SK-MEL-5 (cell line): ENCODE data around the gene IQGAP1. TPM values are rescaled to one million over a fixed set of nuclear protein-coding genes. Genes with fewer than 3 reads are reported as not detected.
"Not testable (repeated sequence)": the region's sequence is repeated elsewhere in the genome, so short reads cannot be mapped to it uniquely, and the experiment has no call there.

Source experiments
- DNase-seq: peaks from one replicate; pipeline ENCODE4 v3.0.0-alpha.2; 2016; ENCODE audit warnings: low read depth, low spot score
- in situ Hi-C: cut with HindIII; loops from 2 replicates; pipeline ENCODE4 v1.10.0; 2016; ENCODE audit warnings: low sequenced_read_pairs, high pct_unique_total_duplicates, low pct_unique_long_range_greater_than_20kb
- polyA plus RNA-seq, 2 experiments: library from polyadenylated mRNA; depleted of rRNA; stranded (reverse); fragments of >200 nt; gene quantifications; 2 replicates each; pipeline ENCODE4 v1.2.3, GENCODE V29; 2015
- total RNA-seq: library from RNA; depleted of rRNA; stranded (reverse); fragments of >200 nt; shearing (Covaris generic); gene quantifications from 2 replicates; pipeline ENCODE4 v1.2.3, GENCODE V29; 2014; rRNA removed

IQGAP1 gene
- 141 and 153 TPM in 2 replicates for total RNA-seq
- polyA plus RNA-seq (2015; cell fraction: cytosol; rRNA removed), result 87.7 and 139 TPM in 2 replicates
- polyA plus RNA-seq (2015; cell fraction: nucleus; rRNA removed), result 140 and 181 TPM in 2 replicates

- DNase-seq, result peak; percentile 97
- in situ Hi-C loops, result no loop called here
Measured at GRCh38 chr15:90387534-90388461, at the start of gene IQGAP1. TSS of gene IQGAP1 (plus strand) at chr15:90388242. CDS start at chr15:90388342, 100 bp downstream.

GRCh38 chr15:90338532-90338931, 49.5 kb upstream of the IQGAP1 start:
- in situ Hi-C loops, result no loop called here
- DNase-seq, result no peak

GRCh38 chr15:90340345-90340744, 47.7 kb upstream of the IQGAP1 start:
- in situ Hi-C loops, result no loop called here
- DNase-seq, result no peak

- no peak for DNase-seq
- in situ Hi-C loops, result no loop called here
Measured at GRCh38 chr15:90343302-90343790, 44.7 kb upstream of the IQGAP1 start.

GRCh38 chr15:90344662-90345061, 43.4 kb upstream of the IQGAP1 start:
- no peak for DNase-seq
- in situ Hi-C loops, result no loop called here

GRCh38 chr15:90345857-90346256, 42.2 kb upstream of the IQGAP1 start:
- DNase-seq, result peak; percentile 26
- in situ Hi-C loops, result no loop called here

- in situ Hi-C loops, result not testable (repeated sequence)
Measured at GRCh38 chr15:90347431-90348065, 40.5 kb upstream of the IQGAP1 start.

GRCh38 chr15:90348456-90348855, 39.6 kb upstream of the IQGAP1 start:
- no peak for DNase-seq
- in situ Hi-C loops, result no loop called here

More at GRCh38 chr15:90347431-90348065, 40.5 kb upstream of the IQGAP1 start:
- DNase-seq, result not testable (repeated sequence)

- DNase-seq, result no peak
- in situ Hi-C loops, result no loop called here
Measured at GRCh38 chr15:90349072-90349471, 39.0 kb upstream of the IQGAP1 start.

- no peak for DNase-seq
- in situ Hi-C loops, result no loop called here
Measured at GRCh38 chr15:90349821-90350220, 38.2 kb upstream of the IQGAP1 start.

GRCh38 chr15:90351479-90352106, 36.4 kb upstream of the IQGAP1 start:
- no peak for DNase-seq
- in situ Hi-C loops, result no loop called here

GRCh38 chr15:90352107-90352893, 35.7 kb upstream of the IQGAP1 start, which contains the start of gene ZNF774:
TSS of gene ZNF774 (plus strand) at chr15:90352284. CDS start at chr15:90354661, 2,377 bp downstream.
- DNase-seq, result peak; percentile 95
- in situ Hi-C loops, result no loop called here

- in situ Hi-C loops, result no loop called here
- no peak for DNase-seq
Measured at GRCh38 chr15:90354986-90355385, 33.1 kb upstream of the IQGAP1 start.

- DNase-seq, result no peak
- in situ Hi-C loops, result no loop called here
Measured at GRCh38 chr15:90358124-90359033, 29.7 kb upstream of the IQGAP1 start.

- in situ Hi-C loops, result no loop called here
- DNase-seq, result no peak
Measured at GRCh38 chr15:90360746-90361145, 27.3 kb upstream of the IQGAP1 start.

GRCh38 chr15:90362936-90363212, 25.2 kb upstream of the IQGAP1 start:
- in situ Hi-C loops, result no loop called here
- peak; percentile 25 for DNase-seq
